NCI-H2029 treated with DMSO at 0.1 percent for 48 hours (cell line): ENCODE results near the gene FOXK1.
"Not testable (repeated sequence)": the region's sequence is repeated elsewhere in the genome, so short reads cannot be mapped to it uniquely, and the experiment has no call there.

Experiments
- DNase-seq: peaks from one replicate; lab custom pipeline; 2025; lab: John Stamatoyannopoulos, UW

Gene FOXK1

GRCh38 chr7:4786015-4786414, 103.9 kb downstream of the FOXK1 start:
- DNase-seq = no peak

GRCh38 chr7:4787541-4787940, 105.4 kb downstream of the FOXK1 start:
- DNase-seq = no peak

GRCh38 chr7:4787947-4788626, 106.0 kb downstream of the FOXK1 start:
- no peak for DNase-seq

- DNase-seq = no peak
Observed at GRCh38 chr7:4788627-4789189, 106.6 kb downstream of the FOXK1 start.

GRCh38 chr7:4789194-4790077, 107.3 kb downstream of the FOXK1 start:
- DNase-seq = no peak

- no peak for DNase-seq
Observed at GRCh38 chr7:4790078-4790465, 108.0 kb downstream of the FOXK1 start.

GRCh38 chr7:4790516-4790991, 108.5 kb downstream of the FOXK1 start:
- no peak for DNase-seq

GRCh38 chr7:4791101-4791737, 109.1 kb downstream of the FOXK1 start:
- DNase-seq = no peak

- DNase-seq = no peak
Observed at GRCh38 chr7:4791738-4792536, 109.8 kb downstream of the FOXK1 start.

- no peak for DNase-seq
Observed at GRCh38 chr7:4792537-4793126, 110.5 kb downstream of the FOXK1 start.

- DNase-seq = not testable (repeated sequence)
Observed at GRCh38 chr7:4793385-4793993, 111.4 kb downstream of the FOXK1 start.

GRCh38 chr7:4794171-4794570, 112.1 kb downstream of the FOXK1 start:
- not testable (repeated sequence) for DNase-seq

- no peak for DNase-seq
Observed at GRCh38 chr7:4794591-4795350, 112.7 kb downstream of the FOXK1 start.

GRCh38 chr7:4796453-4796852, 114.4 kb downstream of the FOXK1 start:
- DNase-seq = no peak

- no peak for DNase-seq
Observed at GRCh38 chr7:4797858-4798705, 116.0 kb downstream of the FOXK1 start.

- DNase-seq = no peak
Observed at GRCh38 chr7:4798706-4799235, 116.7 kb downstream of the FOXK1 start.

- DNase-seq = no peak
Observed at GRCh38 chr7:4799508-4800268, 117.6 kb downstream of the FOXK1 start.

- no peak for DNase-seq
Observed at GRCh38 chr7:4800487-4800886, 118.4 kb downstream of the FOXK1 start.
